NCI-H748 treated with DMSO at 0.1 percent for 48 hours (cell line): ENCODE data around the gene MRPL46.
A peak's percentile ranks its signal among the peaks of the same experiment; 100 is the strongest.
"Not testable (repeated sequence)": the region's sequence is repeated elsewhere in the genome, so short reads cannot be mapped to it uniquely, and the experiment has no call there.

Experiments used
- DNase-seq: peaks from one replicate; lab custom pipeline; 2025; lab: John Stamatoyannopoulos, UW

The MRPL46 gene

DNA sequence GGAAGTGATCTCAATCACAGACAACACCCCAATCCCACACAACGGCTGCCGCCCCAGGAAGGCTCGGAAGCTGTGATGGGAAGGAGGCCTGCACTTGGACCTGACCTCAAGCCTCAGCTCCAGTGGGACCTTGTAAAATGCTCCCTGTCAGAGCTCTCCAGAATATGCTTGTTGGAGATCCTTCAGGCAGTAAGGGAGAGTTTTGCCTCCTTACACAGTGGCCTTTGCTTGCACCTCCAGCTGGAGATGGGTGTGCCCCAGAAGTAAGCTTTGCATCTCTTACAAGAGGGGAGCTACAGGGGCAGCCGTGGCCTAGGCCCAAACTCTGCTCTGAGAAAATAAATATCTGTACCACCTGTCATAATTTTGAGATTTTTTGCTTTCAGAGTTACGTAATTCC, 10.7 kb upstream of the MRPL46 start:
- no peak for DNase-seq

- DNase-seq: no peak
These were observed 9.9 kb upstream of the MRPL46 start for GRCh38 chr15:88477126-88477525.

GRCh38 chr15:88476635-88477060, 9.5 kb upstream of the MRPL46 start:
- DNase-seq: no peak

GRCh38 chr15:88473661-88474293, 6.6 kb upstream of the MRPL46 start:
- not testable (repeated sequence) for DNase-seq

DNA sequence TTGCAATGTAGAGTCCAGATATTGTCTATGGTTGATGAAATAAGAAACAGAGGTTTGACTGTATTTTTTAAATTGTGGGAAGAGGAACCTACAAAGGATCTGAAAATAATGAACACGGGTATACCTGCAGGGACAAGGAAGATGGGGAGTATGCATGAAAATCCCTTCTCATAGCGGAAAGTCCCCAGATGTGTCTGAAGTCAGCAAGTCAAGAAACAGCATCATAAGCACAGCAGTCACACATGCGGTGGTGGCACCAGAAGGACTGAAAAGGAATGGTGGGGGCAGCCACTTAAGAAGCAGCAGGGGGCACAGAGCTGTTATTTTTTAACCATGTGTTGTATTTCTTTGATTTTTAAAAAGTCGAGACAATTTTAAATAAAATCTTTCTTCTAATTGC, 5.0 kb upstream of the MRPL46 start:
- no peak for DNase-seq

- no peak for DNase-seq
These were observed 3.6 kb upstream of the MRPL46 start for GRCh38 chr15:88470625-88471372.

DNA sequence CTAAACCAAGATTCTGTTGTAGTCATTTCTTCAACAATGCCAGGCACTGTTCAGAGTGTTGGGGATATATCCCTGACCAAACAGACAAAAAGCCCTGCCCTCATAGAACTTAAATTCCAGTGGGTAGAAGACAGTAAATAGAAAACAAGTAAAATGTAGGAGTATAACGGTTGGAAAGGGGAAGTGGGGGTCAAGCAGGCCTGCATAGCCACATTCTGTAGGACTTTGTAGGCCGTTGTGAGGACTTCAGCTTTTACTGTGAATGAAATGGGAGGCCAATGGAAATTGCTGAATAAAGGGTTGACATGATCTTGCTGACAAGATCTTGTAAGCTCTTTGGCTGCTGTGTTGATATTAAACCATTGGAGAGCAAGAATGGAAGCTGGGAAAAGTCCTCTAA, 2.1 kb upstream of the MRPL46 start:
- no peak for DNase-seq

DNA sequence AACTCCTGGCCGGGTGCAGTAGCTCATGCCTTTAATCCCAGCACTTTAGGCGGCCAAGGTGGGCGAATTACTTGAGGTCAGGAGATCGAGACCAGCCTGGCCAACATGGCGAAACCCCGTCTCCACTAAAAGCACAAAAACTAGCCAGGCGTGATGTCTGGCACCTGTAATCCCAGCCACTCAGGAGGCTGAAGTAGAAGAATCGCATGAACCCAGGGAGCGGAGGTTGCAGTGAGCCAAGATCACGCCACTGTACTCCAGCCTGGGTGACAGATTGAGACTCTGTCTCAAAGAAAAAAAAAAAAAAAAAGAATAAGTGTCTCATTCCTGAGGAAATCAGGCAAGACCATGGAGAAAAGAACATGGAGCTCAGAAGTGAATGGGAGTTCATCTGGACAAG, 1.5 kb upstream of the MRPL46 start:
- DNase-seq: not testable (repeated sequence)

DNA sequence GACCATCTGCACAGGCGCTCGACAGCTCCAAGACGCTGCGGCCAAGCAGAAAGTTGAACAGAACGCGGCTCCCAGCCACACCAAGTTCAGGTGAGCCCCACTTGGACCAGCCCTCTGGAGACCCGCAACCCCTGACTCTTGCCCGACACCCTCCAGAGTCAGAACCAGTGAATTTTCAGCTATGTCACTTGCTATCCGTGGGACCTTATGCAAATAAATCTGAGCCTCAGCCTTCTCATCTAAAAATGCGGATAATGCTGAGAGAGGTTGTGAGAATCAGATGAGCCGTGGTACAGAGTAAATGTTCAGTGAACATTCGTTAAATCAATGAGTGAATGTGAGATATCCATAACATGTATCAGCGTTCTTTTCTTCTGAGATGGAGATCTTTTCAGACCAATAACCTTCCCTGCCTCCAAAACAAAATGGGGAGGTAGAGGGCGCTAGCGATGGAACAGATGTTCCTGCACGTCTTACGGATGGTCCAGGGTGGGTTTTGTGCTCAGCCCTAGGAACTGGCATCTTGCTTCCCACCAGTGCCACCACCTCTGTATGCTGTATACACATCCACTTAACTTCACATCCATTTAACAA, 844 bp upstream of the MRPL46 start:
- peak; percentile 11 for DNase-seq

- DNase-seq: no peak
These were observed 1.5 kb downstream of the MRPL46 start for GRCh38 chr15:88465633-88466224.

- no peak for DNase-seq
These were observed 3.2 kb downstream of the MRPL46 start for GRCh38 chr15:88463870-88464532.

- DNase-seq: no peak
These were observed 10.5 kb downstream of the MRPL46 start for GRCh38 chr15:88456733-88457132.

DNA sequence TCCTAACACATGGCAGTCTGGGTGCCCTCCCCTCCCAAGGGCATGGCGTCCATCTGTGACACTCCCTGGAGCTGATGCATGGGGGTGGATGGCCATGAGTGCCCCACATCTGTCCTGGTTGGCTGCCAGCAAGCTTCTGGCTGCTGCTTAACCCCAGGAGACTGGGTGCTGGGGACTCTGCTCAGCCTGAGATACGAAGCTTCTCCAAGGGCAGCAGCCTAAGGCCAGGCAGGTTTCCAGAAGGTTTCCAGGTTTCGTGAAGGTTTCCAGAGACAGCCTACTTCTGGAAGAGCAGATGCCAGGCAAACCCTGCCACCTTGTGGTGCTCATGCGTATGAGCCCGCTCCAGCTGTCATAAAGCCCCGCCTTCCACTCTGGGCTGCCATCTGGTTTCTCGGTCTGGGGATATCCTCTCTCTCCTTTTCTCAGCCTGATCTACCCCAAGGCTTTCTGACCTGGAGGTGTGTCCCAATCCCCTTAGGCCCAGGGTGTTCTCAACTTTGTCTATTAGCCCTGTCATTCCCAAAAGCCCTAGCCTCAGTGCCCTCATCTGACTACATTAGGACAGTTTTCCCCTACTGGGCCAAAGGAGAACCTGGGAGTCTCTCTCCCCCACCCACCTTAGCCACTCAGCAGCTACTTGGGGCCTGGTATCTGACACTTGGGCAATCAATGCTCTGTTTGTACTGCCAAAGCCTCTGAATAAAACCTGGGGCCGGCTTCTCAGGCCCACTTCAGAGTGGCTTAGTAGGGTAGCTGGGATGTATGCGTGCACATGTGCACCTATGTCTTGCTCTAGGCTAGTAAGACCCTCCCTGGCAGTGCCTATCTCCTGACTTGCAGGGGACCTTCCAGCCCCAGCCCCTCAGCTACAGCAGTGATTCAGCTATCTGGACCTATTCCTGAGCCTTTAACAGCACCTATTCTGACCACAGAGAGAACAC, 12.0 kb downstream of the MRPL46 start:
- peak; percentile 19 for DNase-seq

DNA sequence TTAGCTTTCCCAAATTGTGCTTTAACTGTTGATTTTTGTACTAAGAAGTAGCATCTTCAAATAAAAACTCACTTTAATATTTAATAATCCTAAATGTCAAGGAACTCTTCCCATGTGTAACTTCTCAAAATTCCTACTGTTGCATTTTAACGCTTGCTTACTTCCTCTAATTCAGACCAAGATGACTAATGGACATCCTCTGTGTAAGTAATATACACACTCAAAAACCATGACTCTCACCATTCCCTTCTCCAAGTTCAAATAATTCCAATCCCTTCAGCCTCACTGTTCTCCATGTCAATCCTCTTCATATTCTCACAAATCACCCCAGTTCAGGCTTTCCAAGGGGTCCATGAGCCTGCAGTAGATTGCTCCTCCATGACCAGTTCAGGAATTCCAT, 13.0 kb downstream of the MRPL46 start:
- no peak for DNase-seq

- no peak for DNase-seq
These were observed 13.5 kb downstream of the MRPL46 start for GRCh38 chr15:88453651-88454050.

GRCh38 chr15:88450125-88450798, 16.9 kb downstream of the MRPL46 start:
- DNase-seq: no peak

DNA sequence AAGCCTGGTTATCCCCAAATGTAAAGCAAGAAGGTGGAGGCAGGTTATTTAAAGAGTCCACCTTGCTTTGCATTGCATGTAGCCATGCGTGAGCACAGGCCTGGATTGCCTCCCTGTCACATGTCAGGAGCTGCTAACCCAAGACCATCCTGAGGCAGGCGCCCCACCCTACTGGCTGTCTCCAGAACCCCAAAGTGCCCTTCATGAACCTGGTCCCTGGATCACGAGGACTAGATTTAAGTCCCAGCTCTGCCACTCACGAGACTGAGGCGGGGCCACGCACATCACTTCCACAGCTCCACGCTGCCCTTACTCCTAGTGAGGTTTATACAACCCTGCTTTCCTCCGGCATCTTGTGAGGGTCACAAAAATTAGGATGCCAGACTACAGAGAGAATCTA, 17.6 kb downstream of the MRPL46 start:
- DNase-seq: no peak

DNA sequence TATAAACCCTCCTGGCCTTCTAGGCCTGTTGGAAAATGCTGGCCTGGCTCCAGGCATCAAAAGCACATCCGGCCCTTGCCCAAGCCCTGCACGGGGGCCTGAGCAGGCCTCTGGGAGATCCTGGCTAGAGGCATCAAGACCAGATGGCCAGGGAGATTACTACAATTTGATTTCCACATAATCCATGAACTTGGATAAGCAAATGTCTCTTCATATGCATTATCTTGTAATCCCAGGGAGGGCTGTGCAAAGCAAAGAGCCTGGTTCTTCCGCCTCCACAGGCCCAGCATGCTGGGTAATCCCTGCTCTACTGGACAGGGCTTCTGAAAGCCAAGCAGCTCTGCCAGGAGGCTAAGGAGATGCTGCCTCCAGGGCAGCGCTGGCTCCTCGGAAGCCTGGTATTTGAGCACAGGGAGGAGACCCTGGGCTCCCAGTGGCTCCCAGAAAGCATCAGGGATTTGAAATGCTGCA, 18.2 kb downstream of the MRPL46 start:
- no peak for DNase-seq

GRCh38 chr15:88447741-88448140, 19.4 kb downstream of the MRPL46 start:
- no peak for DNase-seq

- DNase-seq: no peak
These were observed 20.0 kb downstream of the MRPL46 start for GRCh38 chr15:88447206-88447605.
